Left renal pelvis (tissue), 4 donors: ENCODE data around the gene RABEP1. TPM values are rescaled to one million over a fixed set of nuclear protein-coding genes. Genes with fewer than 3 reads are reported as not detected.
"Not testable (repeated sequence)": the region's sequence is repeated elsewhere in the genome, so short reads cannot be mapped to it uniquely, and the experiment has no call there.

Source experiments
- DNase-seq, 4 donors: peaks; one replicate each; pipeline ENCODE4 v3.0.0-alpha.2; 2013; ENCODE audit warnings: low read depth in 4 of 4, low spot score in 3 of 4
- polyA plus RNA-seq, 4 donors: library from polyadenylated mRNA; unstranded; fragments of 120-200 nt; gene quantifications; one replicate each; pipeline ENCODE4 v1.2.1, GENCODE V29; 2013; ENCODE audit not compliant: insufficient read length in 4 of 4

Gene RABEP1
- polyA plus RNA-seq, 4 donors: 52.6 to 62.9 (median 62.1) TPM

GRCh38 chr17:5418858-5419355, 136.8 kb downstream of the RABEP1 start:
- peak; percentile 22 to 56 (median 50) for DNase-seq

- peak; percentile 95 to 98 (median 96) for DNase-seq
Measured at GRCh38 chr17:5419356-5419958, 137.4 kb downstream of the RABEP1 start, which contains the start of gene NUP88. NUP88 (minus strand) TSS chr17:5419662; CDS start chr17:5419650, 12 bp downstream.

GRCh38 chr17:5419959-5420653, 138.0 kb downstream of the RABEP1 start, which contains the start of gene RPAIN:
RPAIN (plus strand) TSS chr17:5420182; CDS start chr17:5420211, 29 bp downstream.
- DNase-seq: peak in 3 of 4 donors; percentile 82 to 86 (median 84)

GRCh38 chr17:5422505-5422904, 140.4 kb downstream of the RABEP1 start:
- DNase-seq: no peak

GRCh38 chr17:5424909-5425308, 142.8 kb downstream of the RABEP1 start:
- no peak for DNase-seq

GRCh38 chr17:5425826-5426225, 143.7 kb downstream of the RABEP1 start:
- no peak for DNase-seq

GRCh38 chr17:5429191-5429887, 147.3 kb downstream of the RABEP1 start:
- DNase-seq: no peak

GRCh38 chr17:5430413-5430999, 148.4 kb downstream of the RABEP1 start:
- no peak for DNase-seq

GRCh38 chr17:5431234-5431633, 149.2 kb downstream of the RABEP1 start:
- not testable (repeated sequence) for DNase-seq

- no peak for DNase-seq
Measured at GRCh38 chr17:5431949-5432556, 150.0 kb downstream of the RABEP1 start.

- DNase-seq: no peak
Measured at GRCh38 chr17:5434984-5435383, 152.9 kb downstream of the RABEP1 start.

Other genes starting within 250 kb of the RABEP1 start
- under 1 TPM; 0.05 to 0.35 (median 0.15) TPM for gene SLC52A1, start 246.9 kb upstream of the RABEP1 start, polyA plus RNA-seq
- 10 to 100 TPM in 3 of 4 donors, 1 to 10 TPM in 1; 9.9 to 15.8 (median 14.4) TPM for gene ZFP3, start 203.8 kb upstream of the RABEP1 start, polyA plus RNA-seq
- gene ZNF232, start 170.4 kb upstream of the RABEP1 start, polyA plus RNA-seq: 10 to 100 TPM; 14.2 to 41.1 (median 22.0) TPM
- gene USP6, start 166.3 kb upstream of the RABEP1 start, polyA plus RNA-seq: 10 to 100 TPM in 1 of 4 donors, 1 to 10 TPM in 3; 1.9 to 12.2 (median 4.0) TPM
- gene ZNF594, start 90.4 kb upstream of the RABEP1 start, polyA plus RNA-seq: 10 to 100 TPM; 14.6 to 26.3 (median 21.8) TPM
- 1 to 10 TPM; 1.4 to 2.0 (median 1.8) TPM for gene SCIMP, start 47.4 kb upstream of the RABEP1 start, polyA plus RNA-seq
- gene NUP88, start 137.4 kb downstream of the RABEP1 start, polyA plus RNA-seq: 10 to 100 TPM; 40.6 to 77.7 (median 73.6) TPM
- gene RPAIN, start 137.9 kb downstream of the RABEP1 start, polyA plus RNA-seq: 10 to 100 TPM; 45.7 to 86.5 (median 59.7) TPM
- gene C1QBP, start 156.9 kb downstream of the RABEP1 start, polyA plus RNA-seq: 100 to 1,000 TPM in 3 of 4 donors, 10 to 100 TPM in 1; 93.7 to 178 (median 153) TPM
- 10 to 100 TPM; 13.9 to 22.2 (median 18.6) TPM for gene DHX33, start 186.7 kb downstream of the RABEP1 start, polyA plus RNA-seq
- 100 to 1,000 TPM in 1 of 4 donors, 10 to 100 TPM in 3; 75.5 to 102 (median 84.7) TPM for gene DERL2, start 203.9 kb downstream of the RABEP1 start, polyA plus RNA-seq
- 10 to 100 TPM; 24.9 to 42.3 (median 37.4) TPM for gene MIS12, start 204.3 kb downstream of the RABEP1 start, polyA plus RNA-seq